ENCODE measurements around the gene UNC5B.

UNC5B gene

DNA sequence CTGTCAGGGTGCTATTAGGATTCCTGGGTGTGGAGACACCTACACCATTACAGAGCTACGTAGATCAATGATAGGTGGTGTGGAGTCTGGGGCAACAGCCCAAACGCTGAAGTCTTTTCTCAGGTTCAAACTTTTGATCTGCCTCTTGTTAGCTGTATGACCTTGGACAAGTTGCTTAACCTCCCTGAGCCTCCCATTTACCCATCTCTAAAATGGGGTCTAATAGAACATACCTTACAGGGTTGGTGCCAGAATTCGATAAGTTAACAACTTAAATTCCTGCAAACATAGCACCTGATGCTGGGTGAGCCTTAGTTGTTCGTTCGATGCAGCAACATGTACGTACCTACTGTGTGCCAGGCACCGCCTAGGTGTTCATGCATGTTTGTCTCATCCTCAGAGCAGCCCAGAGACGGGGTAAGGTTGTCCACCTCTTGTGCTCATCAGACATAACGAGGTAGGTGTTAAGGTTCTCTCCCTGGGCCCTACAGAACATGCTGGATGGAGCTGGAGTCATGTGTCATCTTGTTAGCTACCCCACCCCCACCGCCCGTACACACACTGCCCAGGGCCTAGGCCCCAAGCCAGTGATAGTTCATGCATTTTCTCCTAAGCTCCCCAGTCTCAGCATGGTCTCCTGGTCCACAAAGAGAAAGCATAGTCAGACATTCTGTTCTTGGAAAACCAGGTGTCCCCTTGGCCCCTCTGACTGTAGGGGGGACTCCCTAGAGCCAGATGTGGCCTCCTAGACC, 65.7 kb downstream of the UNC5B start:
- TF ChIP-seq, protein P1, sequence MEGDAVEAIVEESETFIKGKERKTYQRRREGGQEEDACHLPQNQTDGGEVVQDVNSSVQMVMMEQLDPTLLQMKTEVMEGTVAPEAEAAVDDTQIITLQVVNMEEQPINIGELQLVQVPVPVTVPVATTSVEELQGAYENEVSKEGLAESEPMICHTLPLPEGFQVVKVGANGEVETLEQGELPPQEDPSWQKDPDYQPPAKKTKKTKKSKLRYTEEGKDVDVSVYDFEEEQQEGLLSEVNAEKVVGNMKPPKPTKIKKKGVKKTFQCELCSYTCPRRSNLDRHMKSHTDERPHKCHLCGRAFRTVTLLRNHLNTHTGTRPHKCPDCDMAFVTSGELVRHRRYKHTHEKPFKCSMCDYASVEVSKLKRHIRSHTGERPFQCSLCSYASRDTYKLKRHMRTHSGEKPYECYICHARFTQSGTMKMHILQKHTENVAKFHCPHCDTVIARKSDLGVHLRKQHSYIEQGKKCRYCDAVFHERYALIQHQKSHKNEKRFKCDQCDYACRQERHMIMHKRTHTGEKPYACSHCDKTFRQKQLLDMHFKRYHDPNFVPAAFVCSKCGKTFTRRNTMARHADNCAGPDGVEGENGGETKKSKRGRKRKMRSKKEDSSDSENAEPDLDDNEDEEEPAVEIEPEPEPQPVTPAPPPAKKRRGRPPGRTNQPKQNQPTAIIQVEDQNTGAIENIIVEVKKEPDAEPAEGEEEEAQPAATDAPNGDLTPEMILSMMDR (IDR thresholded peaks at IDR 0.05; ENCODE audit: insufficient read depth, low read length, poor library complexity, severe bottlenecking), result no peak
- H3K27me3 ChIP-seq (replicated peaks; ENCODE audit: control insufficient read depth, insufficient read depth, low read length), result no peaks in the 10 kb centered on the region; the same call in 1 of the 2 replicates
- no peaks in the 10 kb centered on the region for H3K36me3 ChIP-seq (ENCODE audit: control insufficient read depth, insufficient read depth, low read length)
- no peak for DNase-seq (ENCODE audit: extremely low read depth, insufficient read length)
- H3K4me3 ChIP-seq (replicated peaks; ENCODE audit: low read depth, low read length), result no peak overlapping the region

DNA sequence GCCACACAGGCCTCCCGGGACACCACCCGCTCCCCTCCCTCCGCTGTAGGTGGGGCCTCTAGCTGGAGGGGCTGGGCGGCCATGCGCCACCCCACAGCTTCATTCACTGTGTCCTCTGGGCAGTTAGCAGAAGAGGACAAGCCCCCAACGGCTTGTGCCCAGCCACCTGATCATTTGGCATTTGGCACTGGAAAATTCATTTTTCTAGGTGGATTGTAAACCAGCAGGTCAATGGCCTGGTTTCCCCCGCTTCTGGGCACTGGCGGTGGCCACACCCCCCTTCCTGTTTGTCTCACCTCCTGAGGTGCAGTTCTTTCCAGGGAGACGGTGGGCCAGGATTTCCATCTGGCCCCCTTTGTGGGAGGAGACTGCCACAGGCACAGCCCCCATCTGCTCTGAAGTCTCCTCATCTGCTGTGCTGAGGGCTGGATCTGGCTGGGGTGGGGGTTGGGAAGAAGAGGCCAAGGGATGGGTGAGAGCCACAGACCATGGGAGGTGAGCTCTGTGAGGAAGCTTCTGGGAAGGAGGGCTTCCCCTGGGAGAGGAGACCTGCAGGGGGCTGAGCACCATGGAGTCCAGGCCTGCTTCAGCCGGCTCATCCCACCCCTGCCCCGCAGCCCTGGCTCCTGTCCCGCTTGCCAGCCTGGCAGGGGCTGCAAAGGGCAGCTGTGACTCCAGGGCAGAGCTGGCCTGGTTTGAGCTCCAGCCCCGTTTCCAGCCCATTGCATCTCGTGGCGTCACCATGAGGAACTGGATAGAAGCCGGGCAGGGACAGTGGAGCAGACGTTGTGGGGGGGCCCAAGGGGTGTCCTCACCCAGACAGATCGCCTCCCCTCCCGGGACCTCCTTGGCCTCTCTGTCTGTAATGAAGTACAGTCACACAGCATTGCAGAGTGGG, 66.6 kb downstream of the UNC5B start:
- no peaks in the 10 kb centered on the region for H3K36me3 ChIP-seq (ENCODE audit: control insufficient read depth, insufficient read depth, low read length)
- no peaks in the 10 kb centered on the region for H3K27me3 ChIP-seq (replicated peaks; ENCODE audit: control insufficient read depth, insufficient read depth, low read length)
- TF ChIP-seq, protein P1 (IDR thresholded peaks at IDR 0.05; ENCODE audit: insufficient read depth, low read length, poor library complexity, severe bottlenecking), result no peak
- H3K4me3 ChIP-seq (replicated peaks; ENCODE audit: low read depth, low read length), result no peak overlapping the region
- DNase-seq (ENCODE audit: extremely low read depth, insufficient read length), result no peak

DNA sequence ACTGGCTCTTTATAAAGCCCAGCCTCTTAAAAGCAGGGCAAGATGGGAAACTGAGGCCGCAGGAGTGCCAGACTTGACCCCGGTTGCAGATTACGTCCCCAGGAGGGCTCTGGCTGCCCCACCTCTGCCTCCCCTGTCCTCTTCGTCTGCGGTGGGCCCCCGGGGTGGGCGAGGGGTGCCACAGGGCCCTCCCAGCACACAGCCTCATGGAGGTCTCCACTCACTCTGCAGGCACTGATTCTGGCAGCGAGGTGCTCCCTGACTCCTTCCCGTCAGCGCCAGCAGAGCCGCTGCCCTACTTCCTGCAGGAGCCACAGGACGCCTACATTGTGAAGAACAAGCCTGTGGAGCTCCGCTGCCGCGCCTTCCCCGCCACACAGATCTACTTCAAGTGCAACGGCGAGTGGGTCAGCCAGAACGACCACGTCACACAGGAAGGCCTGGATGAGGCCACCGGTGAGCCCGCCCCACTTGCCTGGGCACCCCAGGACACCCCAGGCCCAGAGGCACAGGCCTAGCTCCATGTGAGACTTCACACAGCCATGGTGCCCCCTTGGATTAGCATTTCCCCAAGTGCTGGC, 67.3 kb downstream of the UNC5B start:
- DNase-seq (ENCODE audit: extremely low read depth, insufficient read length), result no peak
- no peaks in the 10 kb centered on the region for H3K27me3 ChIP-seq (replicated peaks; ENCODE audit: control insufficient read depth, insufficient read depth, low read length)
- no peak overlapping the region for H3K4me3 ChIP-seq (replicated peaks; ENCODE audit: low read depth, low read length)
- H3K36me3 ChIP-seq (ENCODE audit: control insufficient read depth, insufficient read depth, low read length), result no peaks in the 10 kb centered on the region
- TF ChIP-seq, protein P1 (IDR thresholded peaks at IDR 0.05; ENCODE audit: insufficient read depth, low read length, poor library complexity, severe bottlenecking), result no peak

DNA sequence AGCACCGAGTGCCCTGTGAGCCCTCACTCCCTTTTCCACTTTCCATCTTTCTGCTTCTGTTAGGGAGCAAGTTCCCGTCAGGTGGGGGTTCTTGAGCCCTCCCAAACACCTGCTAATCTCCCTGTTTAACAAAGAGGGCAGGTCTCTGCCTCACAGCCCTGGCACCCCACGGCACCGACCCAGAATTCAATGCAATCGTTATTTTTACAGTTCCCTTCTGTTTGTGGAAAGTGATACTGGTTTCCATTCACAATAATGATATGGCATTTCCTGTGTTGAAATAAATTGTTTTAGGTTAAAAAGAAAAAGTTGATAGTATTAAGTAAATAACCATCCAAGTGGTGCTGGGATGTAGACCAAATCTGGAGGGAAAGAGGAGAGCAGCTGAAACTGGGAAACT, 67.8 kb downstream of the UNC5B start:
- H3K36me3 ChIP-seq (ENCODE audit: control insufficient read depth, insufficient read depth, low read length), result no peaks in the 10 kb centered on the region
- H3K4me3 ChIP-seq (replicated peaks; ENCODE audit: low read depth, low read length), result no peak overlapping the region
- no peak for DNase-seq (ENCODE audit: extremely low read depth, insufficient read length)
- no peaks in the 10 kb centered on the region for H3K27me3 ChIP-seq (replicated peaks; ENCODE audit: control insufficient read depth, insufficient read depth, low read length)
- TF ChIP-seq, protein P1 (IDR thresholded peaks at IDR 0.05; ENCODE audit: insufficient read depth, low read length, poor library complexity, severe bottlenecking), result no peak

DNA sequence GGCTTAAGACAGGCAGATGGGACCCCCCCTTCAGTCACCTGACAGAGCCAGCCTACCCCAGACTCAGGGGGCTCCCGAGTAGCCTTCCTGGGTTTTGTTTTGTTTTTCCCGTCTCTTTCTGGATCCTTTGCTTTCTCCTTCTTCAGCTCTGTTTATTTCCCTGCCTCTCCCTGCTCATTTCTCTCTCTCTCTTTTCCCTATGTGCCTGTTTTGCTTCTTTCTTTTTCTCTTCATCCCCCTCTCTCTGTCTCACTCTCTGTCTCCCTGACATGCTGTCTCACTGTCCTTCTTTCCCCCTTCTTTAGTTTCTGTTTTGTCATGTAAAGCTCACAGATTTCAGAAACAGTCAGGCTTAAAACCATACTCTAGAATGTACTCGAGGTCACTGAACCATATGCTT, 68.5 kb downstream of the UNC5B start:
- H3K27me3 ChIP-seq (replicated peaks; ENCODE audit: control insufficient read depth, insufficient read depth, low read length), result no peaks in the 10 kb centered on the region
- TF ChIP-seq, protein P1 (IDR thresholded peaks at IDR 0.05; ENCODE audit: insufficient read depth, low read length, poor library complexity, severe bottlenecking), result no peak
- H3K4me3 ChIP-seq (replicated peaks; ENCODE audit: low read depth, low read length), result no peak overlapping the region
- H3K36me3 ChIP-seq (ENCODE audit: control insufficient read depth, insufficient read depth, low read length), result no peaks in the 10 kb centered on the region
- no peak for DNase-seq (ENCODE audit: extremely low read depth, insufficient read length)

Measured in GM06990 (cell line).